ENCODE measurements around the gene S100A7A.

DNA sequence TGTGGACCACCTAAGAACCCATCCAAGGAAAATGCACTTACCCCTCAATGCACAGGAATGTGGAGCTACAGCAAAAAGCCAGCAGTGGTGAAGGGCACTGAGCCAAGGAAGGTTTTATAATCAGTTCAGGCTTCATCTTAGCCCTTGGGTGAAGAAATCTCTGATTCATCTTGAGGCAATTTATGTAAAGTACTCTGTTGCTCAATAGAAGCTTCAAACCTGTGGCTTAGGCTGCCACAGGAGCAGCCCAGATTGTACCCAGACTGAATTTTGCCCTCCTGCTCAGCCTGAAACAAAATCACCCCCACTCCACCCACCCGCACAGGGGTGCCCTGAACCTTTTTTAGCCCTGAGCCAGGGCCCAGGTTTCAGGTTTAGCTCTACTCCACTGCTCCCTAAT, 40.8 kb upstream of the S100A7A start, which contains the start of gene S100A12:
- TF ChIP-seq, protein P1, sequence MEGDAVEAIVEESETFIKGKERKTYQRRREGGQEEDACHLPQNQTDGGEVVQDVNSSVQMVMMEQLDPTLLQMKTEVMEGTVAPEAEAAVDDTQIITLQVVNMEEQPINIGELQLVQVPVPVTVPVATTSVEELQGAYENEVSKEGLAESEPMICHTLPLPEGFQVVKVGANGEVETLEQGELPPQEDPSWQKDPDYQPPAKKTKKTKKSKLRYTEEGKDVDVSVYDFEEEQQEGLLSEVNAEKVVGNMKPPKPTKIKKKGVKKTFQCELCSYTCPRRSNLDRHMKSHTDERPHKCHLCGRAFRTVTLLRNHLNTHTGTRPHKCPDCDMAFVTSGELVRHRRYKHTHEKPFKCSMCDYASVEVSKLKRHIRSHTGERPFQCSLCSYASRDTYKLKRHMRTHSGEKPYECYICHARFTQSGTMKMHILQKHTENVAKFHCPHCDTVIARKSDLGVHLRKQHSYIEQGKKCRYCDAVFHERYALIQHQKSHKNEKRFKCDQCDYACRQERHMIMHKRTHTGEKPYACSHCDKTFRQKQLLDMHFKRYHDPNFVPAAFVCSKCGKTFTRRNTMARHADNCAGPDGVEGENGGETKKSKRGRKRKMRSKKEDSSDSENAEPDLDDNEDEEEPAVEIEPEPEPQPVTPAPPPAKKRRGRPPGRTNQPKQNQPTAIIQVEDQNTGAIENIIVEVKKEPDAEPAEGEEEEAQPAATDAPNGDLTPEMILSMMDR (IDR thresholded peaks at IDR 0.05; ENCODE audit: low read length): no peak
- TF ChIP-seq EZH2 (IDR thresholded peaks at IDR 0.05; ENCODE audit: borderline replicate concordance, low read length): no peak
